C4-2B (cell line): ENCODE data around the gene ARHGEF4.

Experiments
- H3K27ac ChIP-seq: fragments of 450-650 bp; 2 replicates; pipeline ENCODE4 v1.5.1; 2017
- CTCF ChIP-seq: fragments of 450-650 bp; conservative IDR thresholded peaks from 2 replicates; pipeline ENCODE4 v1.5.1; 2017; ENCODE audit warnings: mild to moderate bottlenecking
- ZFX ChIP-seq: fragments of 450-650 bp; IDR thresholded peaks from 2 replicates; pipeline ENCODE4 v1.6.1; 2017

The ARHGEF4 gene

DNA sequence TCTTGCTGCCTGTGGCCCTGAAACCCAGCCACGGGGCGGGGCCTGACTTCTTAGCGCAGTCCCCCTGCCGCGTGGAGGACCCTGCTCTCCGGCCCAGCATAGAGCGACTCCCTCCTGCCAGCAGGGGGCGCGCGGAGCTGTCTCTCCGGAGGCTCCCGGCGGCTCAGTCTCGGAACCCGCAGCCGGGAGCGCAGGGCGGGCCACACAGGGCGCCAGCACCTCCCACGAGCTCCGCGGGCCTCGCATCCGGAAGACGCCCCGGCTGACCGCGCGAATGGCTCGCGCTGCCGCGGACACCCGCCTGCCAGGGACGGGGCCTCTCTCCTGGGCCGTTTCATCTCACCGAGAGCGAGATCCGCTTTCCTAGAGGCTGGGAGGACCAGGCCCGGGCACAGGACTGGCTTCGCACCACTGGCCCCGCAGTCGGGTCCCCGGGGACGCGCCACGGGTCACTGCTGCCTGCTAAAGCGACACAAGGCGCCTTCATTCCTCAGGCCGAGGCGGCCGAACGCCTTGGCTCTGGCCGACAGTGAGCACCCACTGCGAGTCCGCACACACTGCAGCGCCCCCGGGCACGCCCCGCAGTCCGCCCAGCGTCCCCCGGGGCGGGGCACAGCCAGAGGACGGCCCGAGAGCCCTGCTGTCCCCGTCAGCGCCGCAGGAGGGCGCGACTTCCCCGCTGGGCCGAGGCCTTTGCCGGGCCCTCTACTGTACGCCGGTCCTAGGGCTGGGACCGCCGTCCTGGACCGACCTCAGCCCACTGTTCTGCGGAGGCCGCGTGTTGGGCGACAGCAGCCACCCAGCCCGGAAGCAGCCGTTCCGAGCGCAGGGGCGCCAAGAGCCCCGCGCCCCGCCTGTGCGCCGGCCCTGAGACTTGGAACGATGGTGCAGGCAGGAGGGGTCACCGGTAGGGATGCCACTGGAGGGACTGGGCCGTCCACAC is 39.0 kb upstream of the ARHGEF4 start:
- peak overlapping the region; percentile 71 for H3K27ac ChIP-seq
- TF ChIP-seq CTCF (peak; percentile 95), ZFX (peak; percentile 52; the same call in 1 of the 2 replicates)

- peak overlapping the region; percentile 71; the same call in 1 of the 2 replicates for H3K27ac ChIP-seq
- TF ChIP-seq ZFX, result no peak
- no peak for TF ChIP-seq CTCF
Observed at GRCh38 chr2:130798472-130799218, 38.1 kb upstream of the ARHGEF4 start.

- no peak overlapping the region for H3K27ac ChIP-seq
- TF ChIP-seq CTCF (no peak), ZFX (no peak)
Observed at GRCh38 chr2:130799295-130799694, 37.4 kb upstream of the ARHGEF4 start.

DNA sequence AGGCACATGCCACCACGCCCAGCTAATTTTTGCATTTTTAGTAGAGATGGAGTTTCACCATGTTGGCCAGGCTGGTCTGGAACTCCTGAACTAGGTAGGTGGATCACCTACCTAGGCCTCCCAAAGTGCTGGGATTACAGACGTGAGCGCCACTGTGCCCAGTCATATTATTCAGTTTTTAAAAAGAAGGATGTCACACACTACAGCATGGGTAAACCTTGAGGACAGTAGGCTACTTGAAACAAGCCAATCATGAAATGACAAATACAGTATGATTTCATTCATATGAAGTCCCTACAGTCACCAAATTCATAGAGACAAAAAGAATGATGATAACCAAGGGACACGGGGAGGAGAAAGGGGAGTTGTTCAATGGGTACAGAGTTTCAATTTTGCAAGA is 31.1 kb upstream of the ARHGEF4 start:
- no peak overlapping the region for H3K27ac ChIP-seq
- no peak for TF ChIP-seq CTCF
- no peak for TF ChIP-seq ZFX

- no peak overlapping the region for H3K27ac ChIP-seq
- no peak for TF ChIP-seq CTCF
- TF ChIP-seq ZFX, result no peak
Observed at GRCh38 chr2:130806370-130806769, 30.3 kb upstream of the ARHGEF4 start.

DNA sequence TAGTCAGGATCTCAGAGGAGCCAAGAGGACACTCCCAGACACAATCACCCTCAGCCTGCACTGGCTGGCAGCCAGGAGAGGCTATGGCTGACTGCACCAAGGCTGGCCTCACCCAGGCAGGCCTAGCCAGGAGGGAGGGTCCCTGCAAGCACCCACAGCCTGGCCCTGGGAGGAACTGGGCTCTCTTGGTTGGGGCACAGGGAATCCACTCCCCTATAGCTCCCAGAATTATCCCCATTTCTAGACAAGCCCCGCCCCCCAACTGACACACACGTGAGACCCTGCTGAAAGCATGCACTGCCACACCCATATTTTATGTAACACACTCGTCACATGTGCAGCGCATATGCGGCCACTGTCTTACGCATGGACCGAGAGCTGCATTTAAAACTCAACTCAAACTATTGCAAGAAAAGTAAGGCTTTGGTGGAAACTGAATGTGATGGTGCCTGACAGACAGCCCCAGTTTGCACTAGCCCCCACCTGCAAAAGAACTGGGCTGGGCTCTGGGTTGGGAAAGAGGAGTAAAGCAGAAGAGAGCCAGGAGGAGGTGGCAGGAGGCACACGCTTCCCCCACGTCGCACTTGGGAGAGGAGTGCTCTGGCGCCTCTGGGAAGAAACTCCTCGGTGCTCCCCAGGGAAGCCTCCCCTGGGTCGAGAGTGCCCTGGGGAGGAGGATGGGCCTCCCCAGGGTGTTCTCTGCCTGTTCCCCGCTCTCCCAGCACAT is 28.9 kb upstream of the ARHGEF4 start:
- TF ChIP-seq ZFX (no peak), CTCF (no peak)
- no peak overlapping the region for H3K27ac ChIP-seq
